ES-I3 (cell line): Measurements from ENCODE around the gene DLG4.
"Not testable (repeated sequence)": the region's sequence is repeated elsewhere in the genome, so short reads cannot be mapped to it uniquely, and the experiment has no call there.

Source experiments
- H3K36me3 ChIP-seq: 2 replicates; pipeline ENCODE4 v1.6.1; 2013; ENCODE audit warnings: mild to moderate bottlenecking, low read length, control low read depth, moderate library complexity; ENCODE audit not compliant: insufficient read depth
- H3K4me1 ChIP-seq: 2 replicates; pipeline ENCODE4 v1.6.1; 2013; ENCODE audit warnings: mild to moderate bottlenecking, control low read depth, low read length; ENCODE audit not compliant: insufficient read depth
- H3K9ac ChIP-seq: 2 replicates; pipeline ENCODE4 v1.6.1; 2013; ENCODE audit warnings: low read depth, mild to moderate bottlenecking, low read length, moderate library complexity
- H3K9me3 ChIP-seq: 2 replicates; pipeline ENCODE4 v1.6.1; 2013; ENCODE audit warnings: mild to moderate bottlenecking, low read length, moderate library complexity; ENCODE audit not compliant: control insufficient read depth, insufficient read depth

DLG4 gene

DNA sequence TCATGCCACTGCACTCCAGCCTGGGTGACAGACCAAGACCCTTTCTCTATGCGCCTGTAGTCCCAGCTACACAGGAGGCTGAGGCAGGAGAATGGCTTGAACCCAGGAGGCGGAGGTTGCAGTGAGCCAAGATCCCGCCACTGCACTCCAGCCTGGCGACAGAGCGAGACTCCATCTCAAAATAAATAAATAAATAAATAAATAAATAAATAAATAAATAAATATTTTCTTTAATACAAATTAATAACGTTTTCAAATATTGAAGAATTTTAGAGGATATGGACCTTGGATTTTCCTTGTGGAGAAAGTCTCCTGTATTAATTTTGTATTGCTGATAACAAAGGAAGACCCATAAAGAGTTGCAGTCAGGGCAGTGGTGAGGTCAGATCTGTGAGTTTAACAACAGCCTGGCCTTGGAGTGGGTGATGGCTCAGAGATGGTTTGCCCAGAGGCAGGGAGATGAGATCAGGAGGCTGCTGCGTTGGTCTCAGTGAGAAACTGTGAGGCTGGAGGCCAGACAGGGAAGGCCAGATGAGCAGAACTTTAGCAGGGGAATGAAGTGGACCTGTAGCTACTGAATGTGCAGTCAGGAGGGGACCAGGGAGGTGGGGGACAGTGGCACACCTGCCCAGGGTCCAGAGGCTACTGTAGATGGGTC is 36.1 kb downstream of the DLG4 start:
- Histone ChIP-seq H3K9ac (no peak overlapping the region), H3K4me1 (no peaks in the 10 kb centered on the region), H3K9me3 (no peaks in the 10 kb centered on the region), H3K36me3 (no peaks in the 10 kb centered on the region)

DNA sequence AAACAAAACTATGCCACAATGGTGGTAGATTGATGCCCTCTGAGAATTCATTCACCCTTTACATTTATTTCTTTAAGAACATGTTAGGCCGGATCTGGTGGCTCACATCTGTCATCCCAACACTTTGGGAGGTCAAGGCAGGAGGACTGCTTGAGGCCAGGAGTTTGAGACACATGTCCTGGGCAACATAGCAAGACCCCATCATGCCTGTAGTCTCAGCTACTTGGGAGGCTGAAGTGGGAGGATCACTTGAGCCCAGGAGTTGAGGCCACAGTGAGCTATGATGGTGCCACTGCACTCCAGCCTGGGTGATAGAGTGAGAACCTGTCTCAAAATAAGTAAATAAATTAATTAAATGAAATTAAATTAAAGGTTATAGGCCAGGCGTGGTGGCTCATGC is 37.5 kb downstream of the DLG4 start:
- not testable (repeated sequence) for H3K36me3 ChIP-seq, H3K9ac ChIP-seq, H3K9me3 ChIP-seq, H3K4me1 ChIP-seq

DNA sequence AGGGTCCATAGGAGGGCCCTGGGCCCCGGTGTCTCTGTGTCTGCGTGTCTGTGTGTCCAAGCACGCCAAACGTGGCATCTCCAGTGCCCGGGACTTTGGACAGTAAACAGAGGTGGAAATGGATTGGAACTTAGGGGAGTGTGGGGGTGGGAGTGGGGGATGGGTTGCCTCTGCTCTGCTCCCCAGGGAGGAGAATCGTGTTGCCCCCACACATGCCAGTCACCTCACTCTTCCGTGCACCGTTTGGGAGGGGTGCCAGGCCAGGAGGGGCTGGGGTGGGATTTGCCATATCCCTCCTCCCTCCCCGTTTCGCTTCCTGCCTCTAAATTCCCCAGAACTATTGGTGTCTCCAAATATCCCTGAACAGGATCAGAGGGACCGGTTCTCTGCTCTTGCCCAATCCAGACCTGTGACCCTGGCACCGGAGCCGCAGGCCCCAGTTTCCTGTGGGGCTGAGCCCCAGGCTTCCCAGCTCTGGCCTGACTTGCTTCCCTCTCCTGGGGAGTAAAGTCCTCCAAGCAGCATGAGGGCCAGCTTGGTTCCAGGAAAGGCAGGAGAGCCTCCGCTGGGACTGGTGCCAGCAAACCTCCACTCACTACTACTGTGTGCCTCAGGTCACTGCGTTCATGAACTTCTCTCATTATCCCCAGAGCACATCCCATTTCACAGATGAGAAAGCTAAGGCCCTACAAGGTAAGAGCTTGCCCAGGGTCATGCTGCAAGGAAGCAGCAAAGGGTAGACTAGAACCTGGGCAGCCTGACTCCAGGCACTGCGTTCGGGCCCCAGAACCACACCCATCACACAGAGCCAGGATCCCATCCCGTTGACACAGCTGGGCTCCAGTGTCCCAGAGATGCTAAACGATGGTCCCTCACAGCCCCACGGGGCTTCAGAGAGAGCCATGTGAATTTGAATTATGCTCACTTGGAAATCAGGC is 40.0 kb downstream of the DLG4 start, which contains the start of gene ASGR1:
Gene ASGR1, minus strand, starts transcription at position 54 of the 938 bp plus-strand sequence. CDS start 807 bp downstream, outside the sequence.
- no peaks in the 10 kb centered on the region for H3K36me3 ChIP-seq
- H3K9ac ChIP-seq = peak within 1 kb of the TSS; percentile 56
- H3K9me3 ChIP-seq = no peaks in the 10 kb centered on the region
- 0 out of 2 replicates have a peak, but pooled peaks cover 2% of the 10 kb centered on the region for H3K4me1 ChIP-seq

DNA sequence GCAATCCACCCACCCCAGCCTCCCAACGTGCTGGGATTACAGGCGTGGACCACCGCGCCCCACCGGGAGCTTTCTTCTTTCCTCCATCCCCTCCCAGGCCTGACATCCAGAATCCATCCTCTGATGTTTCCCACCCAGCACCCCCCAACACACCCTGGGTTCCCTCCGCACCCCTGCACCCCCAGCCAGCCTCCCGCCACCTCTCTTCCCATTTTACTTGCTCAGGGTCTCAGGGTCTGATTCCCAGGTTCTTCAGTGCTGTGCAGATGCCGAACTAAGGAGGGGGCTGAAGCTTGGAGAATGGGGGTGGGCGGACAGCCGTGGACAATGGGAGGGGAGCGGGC is 40.7 kb downstream of the DLG4 start:
- H3K9me3 ChIP-seq = no peaks in the 10 kb centered on the region
- H3K9ac ChIP-seq = no peak overlapping the region
- 0 out of 2 replicates have a peak, but pooled peaks cover 4% of the 10 kb centered on the region for H3K4me1 ChIP-seq
- no peaks in the 10 kb centered on the region for H3K36me3 ChIP-seq

- peak overlapping the region; percentile 56 for H3K9ac ChIP-seq
- H3K4me1 ChIP-seq = 0 out of 2 replicates have a peak, but pooled peaks cover 4% of the 10 kb centered on the region
- no peaks in the 10 kb centered on the region for H3K36me3 ChIP-seq
- no peaks in the 10 kb centered on the region for H3K9me3 ChIP-seq
Measured at GRCh38 chr17:7177954-7178477, 41.6 kb downstream of the DLG4 start.

DNA sequence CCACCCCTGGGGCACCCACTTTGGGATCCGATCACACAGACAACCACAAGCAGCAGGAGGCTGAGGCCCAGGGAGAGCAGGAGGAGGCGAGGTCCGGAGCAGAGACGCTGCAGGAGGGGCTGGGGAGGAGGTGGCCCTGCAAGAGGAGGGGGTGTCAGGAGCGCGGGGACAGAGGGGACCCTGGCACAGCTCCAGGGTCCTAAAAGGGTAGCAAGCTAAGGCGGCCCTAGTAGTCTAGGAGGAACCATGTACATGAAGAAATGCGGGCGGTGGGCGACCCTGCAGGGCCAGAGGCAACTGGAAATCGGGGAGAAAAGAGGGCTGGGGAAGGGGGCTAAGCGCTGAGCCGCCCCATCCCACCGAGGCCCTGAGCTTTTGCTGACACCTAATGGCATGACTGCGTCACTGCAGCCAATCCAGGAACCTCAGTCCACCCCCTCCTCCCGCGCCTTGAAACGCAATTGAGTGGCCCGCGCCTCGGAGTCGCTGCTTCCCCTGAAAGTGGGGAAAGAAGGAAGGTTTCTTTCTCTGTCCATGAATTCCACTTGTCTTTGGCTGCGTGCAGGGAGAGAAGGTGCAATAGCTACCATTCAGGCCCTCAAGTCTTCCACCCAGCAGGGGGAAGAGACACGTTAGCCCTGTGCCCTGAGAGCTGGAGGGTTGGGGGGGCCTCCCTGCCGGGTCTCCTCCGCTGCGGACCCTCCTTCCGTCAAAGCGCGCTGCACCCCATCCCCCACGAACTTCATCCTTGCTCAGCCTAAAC is 42.3 kb downstream of the DLG4 start:
- H3K9ac ChIP-seq = peak overlapping the region; percentile 56
- H3K4me1 ChIP-seq = 0 out of 2 replicates have a peak, but pooled peaks cover 4% of the 10 kb centered on the region
- no peaks in the 10 kb centered on the region for H3K9me3 ChIP-seq
- H3K36me3 ChIP-seq = no peaks in the 10 kb centered on the region

- Histone ChIP-seq H3K4me1 (0 out of 2 replicates have a peak, but pooled peaks cover 4% of the 10 kb centered on the region), H3K9me3 (no peaks in the 10 kb centered on the region), H3K36me3 (no peaks in the 10 kb centered on the region), H3K9ac (peak overlapping the region; percentile 56; the same call in 1 of the 2 replicates)
Measured at GRCh38 chr17:7176841-7177190, 42.8 kb downstream of the DLG4 start.

- Histone ChIP-seq H3K4me1 (0 out of 2 replicates have a peak, but pooled peaks cover 4% of the 10 kb centered on the region), H3K36me3 (no peaks in the 10 kb centered on the region), H3K9me3 (no peaks in the 10 kb centered on the region), H3K9ac (no peak overlapping the region)
Measured at GRCh38 chr17:7176107-7176840, 43.4 kb downstream of the DLG4 start.

DNA sequence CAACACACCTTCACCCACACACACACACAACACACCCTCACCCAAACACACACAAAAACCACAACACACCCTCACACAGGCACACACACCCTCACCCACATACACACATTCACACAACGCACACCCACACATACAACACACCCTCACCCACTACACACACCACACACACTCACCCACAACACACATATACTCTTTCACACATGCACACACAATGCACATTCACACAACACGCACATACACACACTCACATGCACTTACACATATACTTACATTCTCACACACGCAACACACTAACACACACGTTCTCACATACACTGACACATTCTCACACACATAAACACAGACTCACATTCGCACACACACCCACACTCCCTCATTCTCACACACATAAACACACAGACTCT is 44.3 kb downstream of the DLG4 start:
- H3K4me1 ChIP-seq = 0 out of 2 replicates have a peak, but pooled peaks cover 4% of the 10 kb centered on the region
- no peaks in the 10 kb centered on the region for H3K36me3 ChIP-seq
- no peaks in the 10 kb centered on the region for H3K9me3 ChIP-seq
- no peak overlapping the region for H3K9ac ChIP-seq

DNA sequence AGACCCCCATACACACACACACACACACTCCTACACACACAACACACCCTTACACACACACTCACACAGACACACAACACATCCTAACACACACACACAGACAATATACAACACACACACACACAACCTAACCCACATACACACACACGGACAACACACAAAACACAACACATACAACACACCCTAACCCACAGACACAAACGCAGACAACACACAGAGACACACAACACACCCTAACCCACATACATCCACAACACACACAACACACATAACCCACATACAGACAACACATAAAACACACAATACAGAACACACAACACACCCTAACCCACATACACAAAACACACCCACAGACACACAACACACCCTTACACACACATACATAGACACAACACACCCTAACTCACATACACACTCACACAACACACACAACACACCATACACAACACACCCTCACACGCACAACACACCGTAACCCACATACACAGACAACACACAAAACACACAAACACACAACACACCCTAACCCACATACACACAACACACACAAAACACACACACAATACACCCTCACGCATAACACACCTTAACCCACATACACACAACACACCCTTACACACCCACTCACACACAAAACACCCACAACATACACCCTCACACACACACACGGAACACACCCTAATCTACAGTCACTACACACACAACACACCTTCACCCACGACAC is 44.9 kb downstream of the DLG4 start:
- Histone ChIP-seq H3K9ac (no peak overlapping the region), H3K4me1 (0 out of 2 replicates have a peak, but pooled peaks cover 4% of the 10 kb centered on the region), H3K9me3 (no peaks in the 10 kb centered on the region), H3K36me3 (no peaks in the 10 kb centered on the region)

DNA sequence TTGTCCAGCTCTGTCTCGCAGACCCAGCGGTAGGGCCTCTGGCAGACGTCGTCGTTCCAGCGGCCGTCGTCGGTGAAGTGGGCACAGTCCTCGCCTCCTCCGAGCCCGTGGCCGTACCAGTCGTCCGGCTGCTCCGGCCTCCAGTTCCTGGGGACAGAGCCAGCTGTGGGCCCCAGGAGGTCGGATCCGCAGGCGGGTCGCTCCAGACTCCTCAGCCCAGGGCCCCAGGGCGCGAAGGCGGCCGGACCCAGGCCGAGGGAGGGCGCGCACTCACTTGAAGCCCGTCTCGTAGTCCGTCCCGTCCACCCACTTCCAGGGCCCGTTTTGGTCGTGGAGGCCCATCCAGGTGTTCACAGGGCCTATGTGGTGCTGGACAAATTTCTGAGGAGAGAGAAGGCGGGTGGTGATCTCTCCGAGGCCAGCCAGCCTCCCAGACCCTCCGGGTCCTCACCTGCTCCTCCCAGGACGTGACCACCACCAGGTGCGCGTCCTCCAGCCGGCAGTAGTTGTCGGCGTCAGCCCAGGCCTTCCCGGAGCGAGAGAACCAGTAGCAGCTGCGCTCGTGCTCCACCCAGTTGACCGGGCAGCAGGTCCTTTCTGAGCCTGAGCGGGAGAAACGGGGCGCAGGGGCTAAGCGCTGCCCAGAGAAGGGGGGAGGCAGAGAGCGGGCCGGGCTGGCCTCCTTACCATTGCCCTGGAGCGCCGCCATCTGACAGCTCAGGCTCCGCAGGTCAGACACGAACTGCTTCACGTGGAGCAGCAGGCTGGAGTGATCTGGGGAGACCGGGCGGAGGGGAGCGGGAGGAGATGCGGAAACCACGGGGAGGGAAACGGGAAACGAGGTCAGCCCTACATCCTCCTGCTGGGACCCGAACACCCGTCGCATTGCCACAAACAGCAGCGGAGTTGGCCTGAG is 45.7 kb downstream of the DLG4 start:
- Histone ChIP-seq H3K4me1 (0 out of 2 replicates have a peak, but pooled peaks cover 4% of the 10 kb centered on the region), H3K36me3 (no peaks in the 10 kb centered on the region), H3K9ac (peak overlapping the region; percentile 22; the same call in 1 of the 2 replicates), H3K9me3 (no peaks in the 10 kb centered on the region)

DNA sequence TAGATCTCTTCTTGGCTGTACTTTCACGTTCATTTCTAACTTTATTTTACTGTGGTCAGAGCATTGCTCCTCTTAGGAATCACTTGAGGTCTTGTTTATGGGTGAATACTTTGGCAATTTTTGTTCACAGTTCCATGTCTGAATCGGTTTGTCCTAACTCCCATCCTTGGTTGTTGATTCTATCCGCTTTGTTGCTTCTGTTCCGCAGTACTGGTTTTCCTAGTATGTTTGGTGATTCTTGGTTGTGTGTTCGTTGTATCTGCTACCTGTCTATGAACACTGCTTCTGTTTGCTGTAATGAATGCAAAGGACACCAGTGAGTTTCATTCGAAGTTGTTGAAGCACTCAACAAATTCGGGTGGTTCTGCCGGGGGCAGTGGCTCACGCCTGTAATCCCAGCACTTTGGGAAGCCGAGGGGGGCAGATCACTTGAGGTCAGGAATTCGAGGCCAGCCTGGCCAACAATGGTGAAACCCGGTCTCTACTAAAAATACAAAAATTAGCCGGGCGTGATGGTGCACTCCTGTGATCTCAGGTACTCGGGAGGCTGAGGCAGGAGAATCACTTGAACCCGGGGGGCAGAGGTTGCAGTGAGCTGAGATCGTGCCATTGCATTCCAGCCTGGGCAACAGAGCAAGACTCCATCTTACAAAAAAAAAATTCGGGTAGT is 47.0 kb downstream of the DLG4 start:
- H3K9ac ChIP-seq, H3K9me3 ChIP-seq, H3K36me3 ChIP-seq, H3K4me1 ChIP-seq: not testable (repeated sequence)
